CD4-positive, alpha-beta T cell (primary cell): ENCODE measurements around the gene GUSB. TPM values are rescaled to one million over a fixed set of nuclear protein-coding genes. Genes with fewer than 3 reads are reported as not detected.
"Not testable (repeated sequence)": the region's sequence is repeated elsewhere in the genome, so short reads cannot be mapped to it uniquely, and the experiment has no call there.

ENCODE experiments used
- ATAC-seq: fragments of 200-7000 bp; cut with Tn5 transposase; one replicate; pipeline ENCODE4 v1.10.0; 2022; ENCODE audit warnings: mild to moderate bottlenecking; ENCODE audit not compliant: poor library complexity
- CTCF ChIA-PET: fragments of 350-600 bp; sonication (Branson Sonifier 250); formaldehyde crosslinking; loops from one replicate; lab custom pipeline; 2021; ENCODE audit warnings: antibody characterized with exemption, inconsistent platforms; lab: Charles Lee
- POLR2A ChIA-PET: fragments of 350-600 bp; sonication (Branson Sonifier 250); formaldehyde crosslinking; loops from one replicate; lab custom pipeline; 2021; ENCODE audit warnings: antibody characterized with exemption, inconsistent platforms; lab: Charles Lee
- DNase-seq, 14 experiments: peaks; one replicate each; pipeline ENCODE4 v3.0.0-alpha.2; 2013 to 2020; ENCODE audit warnings: mixed read lengths in 2 of 14
- H3K27ac ChIP-seq, 2 donors: one replicate each; pipeline versions ENCODE4 v1.5.1 to v1.7.0; 2013; ENCODE audit warnings: low read length in 2 of 2, low read depth in 1 of 2, mild to moderate bottlenecking in 1 of 2
- H3K27me3 ChIP-seq, 2 experiments: 1 replicate in 1 of 2; 2 replicates in 1 of 2; pipeline versions ENCODE4 v1.6.1 to v1.7.0; 2013; ENCODE audit warnings: low read length in 2 of 2, control low read depth in 1 of 2, mild to moderate bottlenecking in 1 of 2, moderate library complexity in 1 of 2; ENCODE audit not compliant: insufficient read depth in 2 of 2, control insufficient read depth in 1 of 2
- H3K36me3 ChIP-seq: one replicate; pipeline ENCODE4 v1.6.1; 2013; ENCODE audit warnings: low read length, control low read depth; ENCODE audit not compliant: insufficient read depth
- H3K4me1 ChIP-seq: one replicate; pipeline ENCODE4 v1.6.1; 2013; ENCODE audit warnings: low read length, control low read depth; ENCODE audit not compliant: insufficient read depth
- H3K4me3 ChIP-seq: one replicate; pipeline ENCODE4 v1.5.1; 2013; ENCODE audit warnings: mild to moderate bottlenecking, low read length, moderate library complexity
- H3K9me3 ChIP-seq, 2 experiments: 1 replicate in 1 of 2; 2 replicates in 1 of 2; pipeline versions ENCODE4 v1.6.1 to v1.7.0; 2013; ENCODE audit warnings: low read length in 2 of 2, mild to moderate bottlenecking in 2 of 2, control low read depth in 1 of 2, moderate library complexity in 1 of 2; ENCODE audit not compliant: control insufficient read depth in 1 of 2, insufficient read depth in 1 of 2
- H3K27ac Mint-ChIP-seq: one replicate; pipeline ENCODE4 v1.8.0; 2020; ENCODE audit warnings: mixed read lengths
- H3K27me3 Mint-ChIP-seq: one replicate; pipeline ENCODE4 v1.8.0; 2021; ENCODE audit warnings: mixed read lengths
- H3K36me3 Mint-ChIP-seq: one replicate; pipeline ENCODE4 v1.8.0; 2021; ENCODE audit warnings: low read depth, mixed read lengths
- H3K4me1 Mint-ChIP-seq: one replicate; pipeline ENCODE4 v1.8.0; 2021; ENCODE audit warnings: low read depth, mixed read lengths
- H3K4me3 Mint-ChIP-seq: one replicate; pipeline ENCODE4 v1.8.0; 2020; ENCODE audit warnings: mild to moderate bottlenecking, mixed read lengths
- H3K9me3 Mint-ChIP-seq: one replicate; pipeline ENCODE4 v1.8.0; 2020; ENCODE audit warnings: mixed read lengths
- CTCF ChIP-seq: fragments of 200-600 bp; IDR thresholded peaks from one replicate; pipeline ENCODE4 v1.8.0; 2022; ENCODE audit warnings: antibody characterized with exemption, mild to moderate bottlenecking
- intact Hi-C, 2 experiments: fragments of 100-400 bp; cut with DNase I in 1 of 2; cut with micrococcal nuclease in 1 of 2; formaldehyde crosslinking; loops; one replicate each; pipeline versions ENCODE4 v1.15.1 to v1.9.0; 2023 to 2025; cut with DNase I, micrococcal nuclease
- polyA plus RNA-seq, 2 donors: library from polyadenylated mRNA; unstranded; fragments of 120-200 nt; gene quantifications; one replicate each; pipeline ENCODE4 v1.2.1, GENCODE V29; 2013
- total RNA-seq, 174 experiments: library from RNA in 2 of 174; stranded (reverse) in 2 of 174; gene quantifications; one replicate each; pipeline ENCODE4 v1.2.3 and lab custom pipeline; 2021 to 2026

The GUSB gene
- total RNA-seq: 10 to 100 TPM; 42.9 to 49.7 TPM
- polyA plus RNA-seq (2013, experiment 1 of 2): 44.0 TPM
- 44.1 TPM for polyA plus RNA-seq (2013, experiment 2 of 2)
- 16.6 to 67.6 (median 42.7) reads per million in 172 experiments for total RNA-seq (lab: John Stamatoyannopoulos, UW)

- Histone ChIP-seq H3K4me1 (peaks cover 31% of the 10 kb centered on the region), H3K36me3 (peaks cover 14% of the 10 kb centered on the region), H3K27me3 (no peaks in the 10 kb centered on the region), H3K27ac (peak within 1 kb of the TSS in 1 of 2 donors; percentile 68), H3K4me3 (peak within 1 kb of the TSS; percentile 83), H3K9me3 (no peaks in the 10 kb centered on the region)
- intact Hi-C loops: loop anchor here (2.0 to 10.0 kb wide), 12 partner anchors 95 to 1677 kb away; partner anchors contain the start of genes CRCP (in 1 of the 2), RABGEF1 (in 1 of the 2), TPST1 (in 1 of the 2) and VKORC1L1 (in 1 of the 2)
- CTCF ChIA-PET: interaction anchor here (0.7 kb wide), 1 partner anchor 1048 kb away, joined by 3 read pairs; no protein-coding TSS in a partner anchor
- H3K9me3 Mint-ChIP-seq: no peaks in the 10 kb centered on the region
- peak within 1 kb of the TSS; percentile 92 for H3K4me3 Mint-ChIP-seq
- POLR2A ChIA-PET: interaction anchor here (0.8 to 1.4 kb wide), 3 partner anchors 260 to 863 kb away, joined by 3 to 9 read pairs (median 3); no protein-coding TSS in a partner anchor
- ATAC-seq (peak; percentile 83), DNase-seq (peak; percentile 80 to 92 (median 88))
- peaks cover 18% of the 10 kb centered on the region for H3K36me3 Mint-ChIP-seq
- peak within 1 kb of the TSS; percentile 84 for H3K27ac Mint-ChIP-seq
- no peak for TF ChIP-seq CTCF
- H3K27me3 Mint-ChIP-seq: no peaks in the 10 kb centered on the region
- H3K4me1 Mint-ChIP-seq: peaks cover 9% of the 10 kb centered on the region
Observed at GRCh38 chr7:65981965-65982792, at the start of gene GUSB. GUSB (minus strand) TSS chr7:65982213; CDS start chr7:65982183, 30 bp downstream.

- H3K27me3 ChIP-seq, H3K27me3 Mint-ChIP-seq, H3K36me3 ChIP-seq, H3K4me3 Mint-ChIP-seq, CTCF ChIA-PET, H3K27ac Mint-ChIP-seq, H3K4me1 ChIP-seq, H3K4me1 Mint-ChIP-seq, H3K9me3 ChIP-seq, intact Hi-C loops, H3K4me3 ChIP-seq, H3K9me3 Mint-ChIP-seq, ATAC-seq, H3K27ac ChIP-seq, DNase-seq, H3K36me3 Mint-ChIP-seq, POLR2A ChIA-PET: not testable (repeated sequence)
Observed at GRCh38 chr7:66028342-66028741, 46.3 kb upstream of the GUSB start.

GRCh38 chr7:66016131-66016461 lies 34.1 kb upstream of the GUSB start:
- DNase-seq: no peak
- no peaks in the 10 kb centered on the region for H3K36me3 Mint-ChIP-seq
- ChIA-PET POLR2A (no interaction called here), CTCF (no interaction called here)
- intact Hi-C loops: no loop called here
- no peaks in the 10 kb centered on the region for H3K9me3 Mint-ChIP-seq
- H3K36me3 ChIP-seq: no peaks in the 10 kb centered on the region
- H3K4me3 ChIP-seq: no peak overlapping the region
- ATAC-seq: no peak
- no peak overlapping the region for H3K27ac ChIP-seq
- no peaks in the 10 kb centered on the region for H3K9me3 ChIP-seq
- H3K4me3 Mint-ChIP-seq: no peak overlapping the region
- H3K27me3 Mint-ChIP-seq: no peaks in the 10 kb centered on the region
- H3K4me1 Mint-ChIP-seq: no peaks in the 10 kb centered on the region
- TF ChIP-seq CTCF: no peak
- no peaks in the 10 kb centered on the region for H3K27me3 ChIP-seq
- no peak overlapping the region for H3K27ac Mint-ChIP-seq
- no peaks in the 10 kb centered on the region for H3K4me1 ChIP-seq
